ENCODE measurements around the gene CARD14. TPM values are rescaled to one million over a fixed set of nuclear protein-coding genes. Genes with fewer than 3 reads are reported as not detected.

CARD14 gene
- total and polyA plus RNA-seq, 2 donors (not counting 1 experiment from before 2014, with no cell fraction given), result not detected

GRCh38 chr17:80133626-80133970 is 36.2 kb upstream of the CARD14 start:
- ChIA-PET CTCF (no interaction called here), POLR2A (interaction anchor here (0.6 kb wide), 1 partner anchor 50 kb away, joined by 4 read pairs; no protein-coding TSS in a partner anchor)
- no peak overlapping the region for H3K4me3 ChIP-seq (ENCODE audit: control extremely low read depth in 1 of 5, extremely low read depth in 1 of 5, insufficient read depth in 1 of 5, low read depth in 2 of 5, low read length in 4 of 5)
- H3K4me2 ChIP-seq (replicated peaks; ENCODE audit: low read depth, low read length, poor library complexity, severe bottlenecking), result no peak overlapping the region
- no peaks in the 10 kb centered on the region for H3K27me3 ChIP-seq (replicated peaks in 1 of 4; ENCODE audit: control extremely low read depth in 1 of 4, control insufficient read depth in 3 of 4, insufficient read depth in 4 of 4, low read length in 3 of 4)
- H4K20me1 ChIP-seq (ENCODE audit: control insufficient read depth, insufficient read depth, low read length, poor library complexity, severe bottlenecking), result no peaks in the 10 kb centered on the region
- no peaks in the 10 kb centered on the region for H3K27me3 Mint-ChIP-seq
- H2AFZ ChIP-seq (ENCODE audit: insufficient read depth, low read depth, low read length, poor library complexity, severe bottlenecking), result no peak overlapping the region
- no peak overlapping the region for H3K27ac ChIP-seq (ENCODE audit: low read length in 2 of 2)
- no peak overlapping the region for H3K4me3 Mint-ChIP-seq
- no peaks in the 10 kb centered on the region for H3K4me1 ChIP-seq (ENCODE audit: control insufficient read depth in 2 of 2, insufficient read depth in 2 of 2, low read length in 2 of 2)
- 98% methylated on average over 6 of the region's 6 CpGs for WGBS (ENCODE audit: insufficient coverage)
- H3K9me3 Mint-ChIP-seq (ENCODE audit: insufficient read depth), result no peaks in the 10 kb centered on the region
- H3K9me3 ChIP-seq (ENCODE audit: control extremely low read depth in 1 of 3, control insufficient read depth in 2 of 3, insufficient read depth in 1 of 3, low read length in 2 of 3), result no peaks in the 10 kb centered on the region
- DNase-seq, result no peak
- H3K4me1 Mint-ChIP-seq, result no peaks in the 10 kb centered on the region
- H3K9ac ChIP-seq (ENCODE audit: low read length), result no peak overlapping the region
- H3K27ac Mint-ChIP-seq, result no peak overlapping the region
- H3K79me2 ChIP-seq (ENCODE audit: control insufficient read depth, insufficient read depth, low read length), result no peaks in the 10 kb centered on the region
- intact Hi-C loops (cut with micrococcal nuclease), result no loop called here
- TF ChIP-seq CTCF (IDR thresholded peaks at IDR 0.05), result no peak
- TF ChIP-seq EZH2 (IDR thresholded peaks at IDR 0.05; ENCODE audit: borderline replicate concordance, insufficient read depth, low read depth, low read length, poor library complexity, severe bottlenecking), result no peak
- H3K36me3 ChIP-seq (replicated peaks in 1 of 2; ENCODE audit: control extremely low read depth in 1 of 2, control insufficient read depth in 1 of 2, extremely low read depth in 1 of 2, insufficient read depth in 2 of 2, low read length in 1 of 2), result peaks cover 0 to 55% of the 10 kb centered on the region in 2 experiments
- ATAC-seq (ENCODE audit: low read depth), result no peak

- TF ChIP-seq EZH2 (IDR thresholded peaks at IDR 0.05; ENCODE audit: borderline replicate concordance, insufficient read depth, low read depth, low read length, poor library complexity, severe bottlenecking), result no peak
- no peak for TF ChIP-seq CTCF (IDR thresholded peaks at IDR 0.05)
- Histone ChIP-seq H3K4me2 (replicated peaks; ENCODE audit: low read depth, low read length, poor library complexity, severe bottlenecking) (no peak overlapping the region), H3K4me3 (ENCODE audit: control extremely low read depth in 1 of 5, extremely low read depth in 1 of 5, insufficient read depth in 1 of 5, low read depth in 2 of 5, low read length in 4 of 5) (no peak overlapping the region), H3K9me3 (ENCODE audit: control extremely low read depth in 1 of 3, control insufficient read depth in 2 of 3, insufficient read depth in 1 of 3, low read length in 2 of 3) (no peaks in the 10 kb centered on the region), H3K27ac (ENCODE audit: low read length in 2 of 2) (no peak overlapping the region), H3K36me3 (replicated peaks in 1 of 2; ENCODE audit: control extremely low read depth in 1 of 2, control insufficient read depth in 1 of 2, extremely low read depth in 1 of 2, insufficient read depth in 2 of 2, low read length in 1 of 2) (peaks cover 3 to 88% of the 10 kb centered on the region in 2 experiments), H4K20me1 (ENCODE audit: control insufficient read depth, insufficient read depth, low read length, poor library complexity, severe bottlenecking) (peaks cover 9% of the 10 kb centered on the region), H2AFZ (ENCODE audit: insufficient read depth, low read depth, low read length, poor library complexity, severe bottlenecking) (no peak overlapping the region), H3K4me1 (ENCODE audit: control insufficient read depth in 2 of 2, insufficient read depth in 2 of 2, low read length in 2 of 2) (no peaks in the 10 kb centered on the region), H3K27me3 (replicated peaks in 1 of 4; ENCODE audit: control extremely low read depth in 1 of 4, control insufficient read depth in 3 of 4, insufficient read depth in 4 of 4, low read length in 3 of 4) (no peaks in the 10 kb centered on the region), H3K9ac (ENCODE audit: low read length) (no peak overlapping the region), H3K79me2 (ENCODE audit: control insufficient read depth, insufficient read depth, low read length) (no peaks in the 10 kb centered on the region)
- no peak overlapping the region for H3K27ac Mint-ChIP-seq
- no peak for DNase-seq
- no peak for ATAC-seq (ENCODE audit: low read depth)
- no peaks in the 10 kb centered on the region for H3K9me3 Mint-ChIP-seq (ENCODE audit: insufficient read depth)
- H3K4me3 Mint-ChIP-seq, result no peak overlapping the region
- ChIA-PET POLR2A (no interaction called here), CTCF (no interaction called here)
- WGBS (ENCODE audit: insufficient coverage), result 94% methylated on average over 4 of the region's 9 CpGs
- H3K4me1 Mint-ChIP-seq, result no peaks in the 10 kb centered on the region
- H3K27me3 Mint-ChIP-seq, result no peaks in the 10 kb centered on the region
- intact Hi-C loops (cut with micrococcal nuclease), result no loop called here
These were observed 32.7 kb upstream of the CARD14 start for GRCh38 chr17:80137131-80137530.

All from B cell (primary cell).